Neural cell (in vitro differentiated cells): ENCODE data around the gene C14orf132. TPM values are rescaled to one million over a fixed set of nuclear protein-coding genes. Genes with fewer than 3 reads are reported as not detected.

Experiments used
- H2AFZ ChIP-seq: fragments of 200-600, 300-800 bp; sonication (generic), shearing (Covaris generic); 2 replicates; pipeline ENCODE4 v1.6.0; 2014; ENCODE audit warnings: low read depth, mild to moderate bottlenecking, antibody characterized with exemption, low read length, moderate library complexity
- H3F3A ChIP-seq: fragments of 200-600 bp; shearing (Covaris generic); 2 replicates; pipeline ENCODE4 v1.6.1; 2016; ENCODE audit warnings: mild to moderate bottlenecking, moderate library complexity, mixed read lengths, antibody characterized with exemption, low read length; ENCODE audit not compliant: insufficient read depth, poor library complexity, severe bottlenecking
- H3K27ac ChIP-seq: fragments of 200-600, 300-800 bp; sonication (generic), shearing (Covaris generic); 2 replicates; pipeline ENCODE4 v1.5.1; 2014; ENCODE audit warnings: mild to moderate bottlenecking, low read length, moderate library complexity
- H3K27me3 ChIP-seq: fragments of 300-800, 200-600 bp; sonication (generic), shearing (Covaris generic); 2 replicates; pipeline ENCODE4 v1.6.0; 2014; ENCODE audit warnings: mild to moderate bottlenecking, low read depth, low read length, moderate library complexity; ENCODE audit not compliant: insufficient read depth
- H3K36me3 ChIP-seq: fragments of 300-800, 200-600 bp; sonication (generic), shearing (Covaris generic); 2 replicates; pipeline ENCODE4 v1.5.1; 2014; ENCODE audit warnings: mild to moderate bottlenecking, antibody characterized with exemption, low read length, moderate library complexity; ENCODE audit not compliant: insufficient read depth
- H3K4me2 ChIP-seq: fragments of 300-800, 200-600 bp; sonication (generic), shearing (Covaris generic); 2 replicates; pipeline ENCODE4 v1.6.0; 2014; ENCODE audit warnings: mild to moderate bottlenecking, low read length
- H3K4me3 ChIP-seq: fragments of 300-800, 200-600 bp; sonication (generic), shearing (Covaris generic); 2 replicates; pipeline ENCODE4 v1.5.1; 2014; ENCODE audit warnings: mild to moderate bottlenecking, low read length, moderate library complexity
- H3K79me2 ChIP-seq: fragments of 200-600 bp; shearing (Covaris generic); replicated peaks from 2 replicates; pipeline ENCODE4 v1.6.0; 2014; ENCODE audit warnings: mild to moderate bottlenecking, low read length, moderate library complexity; ENCODE audit not compliant: insufficient read depth
- H3K9ac ChIP-seq: fragments of 300-800, 200-600 bp; sonication (generic), shearing (Covaris generic); 2 replicates; pipeline ENCODE4 v1.6.1; 2016; ENCODE audit warnings: mild to moderate bottlenecking, low read length, mixed read lengths
- H3K9me2 ChIP-seq: fragments of 200-600 bp; shearing (Covaris generic); 2 replicates; pipeline ENCODE4 v1.6.1; 2016; ENCODE audit warnings: mild to moderate bottlenecking, low read length, mixed read lengths; ENCODE audit not compliant: insufficient read depth
- H3K9me3 ChIP-seq: fragments of 200-600, 300-800 bp; sonication (generic), shearing (Covaris generic); 2 replicates; pipeline ENCODE4 v1.6.1; 2016; ENCODE audit warnings: mild to moderate bottlenecking, mixed run types, low read length, moderate library complexity, mixed read lengths
- H4K20me1 ChIP-seq: fragments of 200-600 bp; shearing (Covaris generic); 2 replicates; pipeline ENCODE4 v1.6.1; 2016; ENCODE audit warnings: mild to moderate bottlenecking, mixed run types; ENCODE audit not compliant: insufficient read depth
- EP300 ChIP-seq: fragments of 450-650 bp; conservative IDR thresholded peaks from 2 replicates; pipeline ENCODE4 v1.6.1; 2014; ENCODE audit warnings: antibody characterized with exemption, mild to moderate bottlenecking, moderate library complexity; ENCODE audit not compliant: poor library complexity, severe bottlenecking
- EZH2 ChIP-seq: fragments of 200-600, 300-800 bp; shearing (Covaris generic), sonication (generic); IDR thresholded peaks from 2 replicates; pipeline ENCODE4 v1.6.1; 2014; ENCODE audit warnings: antibody characterized with exemption, low read length, borderline replicate concordance, mild to moderate bottlenecking; ENCODE audit not compliant: insufficient read depth, poor library complexity, severe bottlenecking
- MXI1 ChIP-seq: fragments of 450-650 bp; conservative IDR thresholded peaks from 2 replicates; pipeline ENCODE4 v1.6.1; 2014; ENCODE audit warnings: antibody characterized with exemption, mild to moderate bottlenecking; ENCODE audit not compliant: poor library complexity, severe bottlenecking
- POLR2AphosphoS5 ChIP-seq: IDR thresholded peaks from 2 replicates; pipeline ENCODE4 v1.6.1; 2012
- RAD21 ChIP-seq: fragments of 450-650 bp; conservative IDR thresholded peaks from 2 replicates; pipeline ENCODE4 v1.6.1; 2014; ENCODE audit warnings: antibody characterized with exemption, mild to moderate bottlenecking, moderate library complexity
- SMC3 ChIP-seq: fragments of 450-650 bp; conservative IDR thresholded peaks from 2 replicates; pipeline ENCODE4 v1.6.1; 2014; ENCODE audit warnings: antibody characterized with exemption, mild to moderate bottlenecking, moderate library complexity; ENCODE audit not compliant: poor library complexity
- TAF1 ChIP-seq: IDR thresholded peaks from 2 replicates; pipeline ENCODE4 v1.6.1; 2012; ENCODE audit warnings: low read depth
- polyA plus RNA-seq: library from polyadenylated mRNA; depleted of rRNA; stranded (reverse); fragments of >200 nt; gene quantifications from 2 replicates; pipeline ENCODE4 v1.2.3, GENCODE V29; 2014
- TF ChIP-seq, protein P1 (sequence below): IDR thresholded peaks from 2 replicates; pipeline ENCODE4 v1.6.1; 2012; ENCODE audit warnings: borderline replicate concordance
- TF ChIP-seq, protein P2 (sequence below): fragments of 450-650 bp; IDR thresholded peaks from 2 replicates; pipeline ENCODE4 v1.5.1; 2014; ENCODE audit warnings: antibody characterized with exemption, mild to moderate bottlenecking, moderate library complexity; ENCODE audit not compliant: poor library complexity, severe bottlenecking

C14orf132 gene
- polyA plus RNA-seq, 1 donor from 2014 or later: 50.1 TPM

DNA sequence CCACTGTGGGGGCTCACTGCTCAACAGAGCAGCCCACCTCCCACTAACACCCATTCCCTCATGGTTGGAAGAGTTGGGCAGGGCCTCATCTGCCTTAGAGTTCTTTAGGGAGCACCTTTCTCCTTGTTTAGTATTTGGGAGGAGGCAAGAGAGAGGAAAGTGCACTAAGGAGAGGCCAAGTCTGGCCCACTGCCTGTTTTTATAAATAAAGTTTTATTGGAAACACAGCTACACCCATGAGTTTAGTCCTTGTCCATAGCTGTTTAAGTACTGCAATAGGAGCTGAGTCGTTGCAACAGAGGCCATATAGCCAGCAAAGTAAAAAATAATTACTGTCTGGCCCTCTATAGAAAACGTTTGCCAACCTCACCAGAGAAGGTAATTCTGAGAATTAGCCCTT is 63.9 kb downstream of the C14orf132 start:
- Histone ChIP-seq H3K9ac (no peak overlapping the region), H3K27ac (no peak overlapping the region), H2AFZ (no peak overlapping the region), H3K4me3 (no peak overlapping the region), H3K79me2 (no peaks in the 10 kb centered on the region), H3K9me2 (no peaks in the 10 kb centered on the region), H3K4me2 (no peak overlapping the region), H3K36me3 (no peaks in the 10 kb centered on the region), H4K20me1 (no peaks in the 10 kb centered on the region), H3K27me3 (no peaks in the 10 kb centered on the region), H3K9me3 (no peaks in the 10 kb centered on the region), H3F3A (no peaks in the 10 kb centered on the region)
- TF ChIP-seq POLR2AphosphoS5 (no peak), MXI1 (no peak), EP300 (no peak), TAF1 (no peak), RAD21 (no peak), SMC3 (no peak), EZH2 (no peak)
- TF ChIP-seq, protein P1, sequence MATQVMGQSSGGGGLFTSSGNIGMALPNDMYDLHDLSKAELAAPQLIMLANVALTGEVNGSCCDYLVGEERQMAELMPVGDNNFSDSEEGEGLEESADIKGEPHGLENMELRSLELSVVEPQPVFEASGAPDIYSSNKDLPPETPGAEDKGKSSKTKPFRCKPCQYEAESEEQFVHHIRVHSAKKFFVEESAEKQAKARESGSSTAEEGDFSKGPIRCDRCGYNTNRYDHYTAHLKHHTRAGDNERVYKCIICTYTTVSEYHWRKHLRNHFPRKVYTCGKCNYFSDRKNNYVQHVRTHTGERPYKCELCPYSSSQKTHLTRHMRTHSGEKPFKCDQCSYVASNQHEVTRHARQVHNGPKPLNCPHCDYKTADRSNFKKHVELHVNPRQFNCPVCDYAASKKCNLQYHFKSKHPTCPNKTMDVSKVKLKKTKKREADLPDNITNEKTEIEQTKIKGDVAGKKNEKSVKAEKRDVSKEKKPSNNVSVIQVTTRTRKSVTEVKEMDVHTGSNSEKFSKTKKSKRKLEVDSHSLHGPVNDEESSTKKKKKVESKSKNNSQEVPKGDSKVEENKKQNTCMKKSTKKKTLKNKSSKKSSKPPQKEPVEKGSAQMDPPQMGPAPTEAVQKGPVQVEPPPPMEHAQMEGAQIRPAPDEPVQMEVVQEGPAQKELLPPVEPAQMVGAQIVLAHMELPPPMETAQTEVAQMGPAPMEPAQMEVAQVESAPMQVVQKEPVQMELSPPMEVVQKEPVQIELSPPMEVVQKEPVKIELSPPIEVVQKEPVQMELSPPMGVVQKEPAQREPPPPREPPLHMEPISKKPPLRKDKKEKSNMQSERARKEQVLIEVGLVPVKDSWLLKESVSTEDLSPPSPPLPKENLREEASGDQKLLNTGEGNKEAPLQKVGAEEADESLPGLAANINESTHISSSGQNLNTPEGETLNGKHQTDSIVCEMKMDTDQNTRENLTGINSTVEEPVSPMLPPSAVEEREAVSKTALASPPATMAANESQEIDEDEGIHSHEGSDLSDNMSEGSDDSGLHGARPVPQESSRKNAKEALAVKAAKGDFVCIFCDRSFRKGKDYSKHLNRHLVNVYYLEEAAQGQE: no peak
- TF ChIP-seq, protein P2, sequence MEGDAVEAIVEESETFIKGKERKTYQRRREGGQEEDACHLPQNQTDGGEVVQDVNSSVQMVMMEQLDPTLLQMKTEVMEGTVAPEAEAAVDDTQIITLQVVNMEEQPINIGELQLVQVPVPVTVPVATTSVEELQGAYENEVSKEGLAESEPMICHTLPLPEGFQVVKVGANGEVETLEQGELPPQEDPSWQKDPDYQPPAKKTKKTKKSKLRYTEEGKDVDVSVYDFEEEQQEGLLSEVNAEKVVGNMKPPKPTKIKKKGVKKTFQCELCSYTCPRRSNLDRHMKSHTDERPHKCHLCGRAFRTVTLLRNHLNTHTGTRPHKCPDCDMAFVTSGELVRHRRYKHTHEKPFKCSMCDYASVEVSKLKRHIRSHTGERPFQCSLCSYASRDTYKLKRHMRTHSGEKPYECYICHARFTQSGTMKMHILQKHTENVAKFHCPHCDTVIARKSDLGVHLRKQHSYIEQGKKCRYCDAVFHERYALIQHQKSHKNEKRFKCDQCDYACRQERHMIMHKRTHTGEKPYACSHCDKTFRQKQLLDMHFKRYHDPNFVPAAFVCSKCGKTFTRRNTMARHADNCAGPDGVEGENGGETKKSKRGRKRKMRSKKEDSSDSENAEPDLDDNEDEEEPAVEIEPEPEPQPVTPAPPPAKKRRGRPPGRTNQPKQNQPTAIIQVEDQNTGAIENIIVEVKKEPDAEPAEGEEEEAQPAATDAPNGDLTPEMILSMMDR: no peak

DNA sequence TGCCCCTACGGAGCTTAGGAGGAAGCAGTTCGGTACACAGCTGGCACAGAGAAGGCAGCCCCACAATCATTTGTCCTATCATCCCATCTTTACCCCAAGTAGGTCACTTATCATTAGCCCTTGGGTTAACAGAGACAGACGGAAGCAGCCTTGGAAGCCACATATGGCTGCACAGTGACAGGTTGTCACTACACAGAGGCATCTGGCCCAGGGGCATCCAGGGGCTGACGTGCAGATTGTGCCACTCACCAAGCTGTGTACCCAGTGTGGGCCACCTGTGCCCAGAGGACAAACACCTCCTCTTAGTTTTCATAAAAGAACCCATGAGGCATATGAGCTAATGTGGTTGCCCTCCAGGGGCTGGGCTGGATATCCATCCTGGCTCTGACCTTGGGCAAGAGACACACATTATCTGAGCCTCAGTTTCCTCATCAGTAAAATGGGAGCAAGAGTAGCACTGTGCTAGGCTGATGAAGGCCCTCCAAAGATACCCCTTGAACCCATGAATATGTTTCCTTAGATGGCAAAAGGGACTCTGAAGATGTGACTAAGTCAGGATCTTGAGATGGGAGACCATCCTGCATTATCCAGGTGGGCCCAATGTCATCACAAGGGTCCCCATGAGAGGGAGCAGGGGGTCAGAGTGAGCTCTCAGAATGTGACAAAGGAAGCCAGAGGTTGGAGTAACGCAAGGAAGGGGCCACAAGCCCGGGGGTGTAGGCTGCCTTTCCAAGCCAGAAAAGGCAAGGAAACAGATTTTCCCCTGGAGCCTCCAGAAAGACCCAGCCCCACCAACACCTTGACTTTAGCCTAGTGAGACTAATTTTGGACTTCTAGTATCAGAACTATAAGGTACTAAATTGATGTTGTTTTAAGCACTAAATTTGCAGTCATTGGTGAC is 64.6 kb downstream of the C14orf132 start:
- Histone ChIP-seq H3K36me3 (no peaks in the 10 kb centered on the region), H3K79me2 (no peaks in the 10 kb centered on the region), H3K27ac (no peak overlapping the region), H3K4me3 (no peak overlapping the region), H4K20me1 (no peaks in the 10 kb centered on the region), H3K4me2 (no peak overlapping the region), H3K9me3 (no peaks in the 10 kb centered on the region), H3F3A (no peaks in the 10 kb centered on the region), H3K9me2 (no peaks in the 10 kb centered on the region), H3K27me3 (no peaks in the 10 kb centered on the region), H2AFZ (no peak overlapping the region), H3K9ac (no peak overlapping the region)
- no peak for TF ChIP-seq SMC3
- TF ChIP-seq RAD21: no peak
- no peak for TF ChIP-seq TAF1
- TF ChIP-seq MXI1: no peak
- TF ChIP-seq, protein P2: no peak
- no peak for TF ChIP-seq POLR2AphosphoS5
- TF ChIP-seq EZH2: no peak
- TF ChIP-seq, protein P1: no peak
- no peak for TF ChIP-seq EP300
